GM15510 (cell line): ENCODE measurements around the gene OGFOD3.

Source experiments
- POLR2A ChIP-seq: IDR thresholded peaks from 3 replicates; pipeline ENCODE4 v1.6.1; 2011; ENCODE audit warnings: borderline replicate concordance; ENCODE audit not compliant: insufficient read length; ENCODE audit errors: extremely low read depth

Gene OGFOD3

GRCh38 chr17:82346342-82347300, 71.8 kb downstream of the OGFOD3 start:
- no peak for TF ChIP-seq POLR2A

GRCh38 chr17:82345151-82345976, 73.0 kb downstream of the OGFOD3 start:
- TF ChIP-seq POLR2A: no peak

- TF ChIP-seq POLR2A: no peak
Observed at GRCh38 chr17:82344175-82344907, 74.0 kb downstream of the OGFOD3 start.

GRCh38 chr17:82343560-82343959, 74.8 kb downstream of the OGFOD3 start:
- no peak for TF ChIP-seq POLR2A

GRCh38 chr17:82342361-82343079, 75.9 kb downstream of the OGFOD3 start:
- TF ChIP-seq POLR2A: no peak

- TF ChIP-seq POLR2A: no peak
Observed at GRCh38 chr17:82339634-82340580, 78.5 kb downstream of the OGFOD3 start.
